ENCODE measurements around the gene SCARF2.

SCARF2 gene

GRCh38 chr22:20436307-20436767 lies 1.3 kb downstream of the SCARF2 start:
- Histone ChIP-seq H3K27me3 (ENCODE audit: control insufficient read depth, low read length) (peaks cover 19% of the 10 kb centered on the region), H3K9me2 (replicated peaks; ENCODE audit: control insufficient read depth, low read length) (no peaks in the 10 kb centered on the region), H3K4me1 (ENCODE audit: control insufficient read depth, low read length) (no peaks in the 10 kb centered on the region), H3F3A (ENCODE audit: control insufficient read depth, insufficient read depth) (no peaks in the 10 kb centered on the region), H3K4me2 (ENCODE audit: low read length) (no peak overlapping the region), H3K36me3 (ENCODE audit: control insufficient read depth, low read length) (no peaks in the 10 kb centered on the region), H3K4me3 (ENCODE audit: low read length) (no peak overlapping the region), H4K20me1 (ENCODE audit: control insufficient read depth, insufficient read depth, low read depth, low read length) (no peaks in the 10 kb centered on the region), H3K27ac (ENCODE audit: low read depth, low read length) (no peak overlapping the region), H3K9me3 (ENCODE audit: control insufficient read depth, insufficient read depth, low read length) (no peaks in the 10 kb centered on the region), H3K79me2 (ENCODE audit: control insufficient read depth, low read length) (no peaks in the 10 kb centered on the region)
- no peak for TF ChIP-seq CTCF (IDR thresholded peaks at IDR 0.05; ENCODE audit: low read depth, low read length, poor library complexity, severe bottlenecking)
- TF ChIP-seq EZH2phosphoT487 (IDR thresholded peaks at IDR 0.05; ENCODE audit: borderline replicate concordance, low read length) = no peak

DNA sequence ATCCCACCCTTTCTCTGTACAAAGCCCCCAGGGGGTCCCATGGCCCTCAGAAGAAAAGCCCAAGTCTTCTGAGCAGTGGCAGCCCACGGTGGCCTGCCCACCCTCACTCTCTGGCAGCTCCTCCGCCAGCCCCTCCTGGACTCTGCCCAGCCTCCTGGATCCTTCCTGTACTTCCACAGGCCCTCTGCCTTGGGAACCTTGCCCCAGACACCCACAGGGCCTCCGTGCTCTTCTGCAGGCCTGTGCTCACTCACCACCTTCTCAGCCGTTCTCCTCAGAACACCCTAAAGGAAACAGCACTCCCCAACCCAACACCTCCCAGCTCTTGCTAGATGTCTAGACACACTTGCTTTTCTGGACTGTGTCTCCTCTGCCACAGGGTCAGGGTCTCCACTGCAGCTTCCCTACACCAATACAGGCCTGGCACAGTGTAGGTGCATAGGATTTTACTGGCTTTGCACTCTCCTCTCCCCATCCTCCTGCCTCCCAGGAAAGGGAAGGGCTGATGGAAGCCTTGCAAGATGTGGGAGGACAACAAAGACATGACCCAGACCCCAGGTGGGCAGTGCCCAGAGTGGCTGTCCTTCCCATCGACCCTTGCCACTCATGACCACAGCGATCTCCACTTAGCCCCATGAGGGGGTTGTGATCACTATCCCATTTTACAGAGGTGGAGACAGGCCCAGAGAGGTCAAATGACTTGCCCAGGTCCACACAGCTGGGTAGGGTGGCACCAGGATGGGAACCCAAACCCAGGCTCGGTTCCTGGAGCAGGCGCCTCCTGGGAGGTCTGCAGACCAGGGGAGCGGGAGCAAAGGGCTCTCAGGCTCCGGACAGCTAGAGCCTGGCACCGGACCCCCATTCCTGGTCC lies 2.0 kb downstream of the SCARF2 start:
- H3K4me3 ChIP-seq (ENCODE audit: low read length) = no peak overlapping the region
- H3K36me3 ChIP-seq (ENCODE audit: control insufficient read depth, low read length) = no peaks in the 10 kb centered on the region
- H3K4me1 ChIP-seq (ENCODE audit: control insufficient read depth, low read length) = no peaks in the 10 kb centered on the region
- H3K9me3 ChIP-seq (ENCODE audit: control insufficient read depth, insufficient read depth, low read length) = no peaks in the 10 kb centered on the region
- TF ChIP-seq EZH2phosphoT487 (IDR thresholded peaks at IDR 0.05; ENCODE audit: borderline replicate concordance, low read length) (no peak), CTCF (IDR thresholded peaks at IDR 0.05; ENCODE audit: low read depth, low read length, poor library complexity, severe bottlenecking) (no peak)
- no peaks in the 10 kb centered on the region for H3F3A ChIP-seq (ENCODE audit: control insufficient read depth, insufficient read depth)
- H3K4me2 ChIP-seq (ENCODE audit: low read length) = no peak overlapping the region
- H3K27me3 ChIP-seq (ENCODE audit: control insufficient read depth, low read length) = peaks cover 20% of the 10 kb centered on the region
- H3K9me2 ChIP-seq (replicated peaks; ENCODE audit: control insufficient read depth, low read length) = no peaks in the 10 kb centered on the region
- no peaks in the 10 kb centered on the region for H4K20me1 ChIP-seq (ENCODE audit: control insufficient read depth, insufficient read depth, low read depth, low read length)
- no peaks in the 10 kb centered on the region for H3K79me2 ChIP-seq (ENCODE audit: control insufficient read depth, low read length)
- H3K27ac ChIP-seq (ENCODE audit: low read depth, low read length) = no peak overlapping the region

- no peak overlapping the region for H3K4me2 ChIP-seq (ENCODE audit: low read length)
- H3K79me2 ChIP-seq (ENCODE audit: control insufficient read depth, low read length) = no peaks in the 10 kb centered on the region
- H3K9me3 ChIP-seq (ENCODE audit: control insufficient read depth, insufficient read depth, low read length) = no peaks in the 10 kb centered on the region
- no peak for TF ChIP-seq EZH2phosphoT487 (IDR thresholded peaks at IDR 0.05; ENCODE audit: borderline replicate concordance, low read length)
- no peak for TF ChIP-seq CTCF (IDR thresholded peaks at IDR 0.05; ENCODE audit: low read depth, low read length, poor library complexity, severe bottlenecking)
- no peaks in the 10 kb centered on the region for H3K36me3 ChIP-seq (ENCODE audit: control insufficient read depth, low read length)
- no peaks in the 10 kb centered on the region for H3K4me1 ChIP-seq (ENCODE audit: control insufficient read depth, low read length)
- H3K4me3 ChIP-seq (ENCODE audit: low read length) = no peak overlapping the region
- no peaks in the 10 kb centered on the region for H3K9me2 ChIP-seq (replicated peaks; ENCODE audit: control insufficient read depth, low read length)
- no peaks in the 10 kb centered on the region for H4K20me1 ChIP-seq (ENCODE audit: control insufficient read depth, insufficient read depth, low read depth, low read length)
- H3F3A ChIP-seq (ENCODE audit: control insufficient read depth, insufficient read depth) = no peaks in the 10 kb centered on the region
- peaks cover 27% of the 10 kb centered on the region for H3K27me3 ChIP-seq (ENCODE audit: control insufficient read depth, low read length)
- H3K27ac ChIP-seq (ENCODE audit: low read depth, low read length) = no peak overlapping the region
Observed at GRCh38 chr22:20434773-20435172, 2.9 kb downstream of the SCARF2 start.
